OCI-M1 (cell line): ENCODE data around the gene ARX.

ENCODE experiments used
- DNase-seq: peaks from one replicate; lab custom pipeline; 2025; lab: John Stamatoyannopoulos, UW

The ARX gene

DNA sequence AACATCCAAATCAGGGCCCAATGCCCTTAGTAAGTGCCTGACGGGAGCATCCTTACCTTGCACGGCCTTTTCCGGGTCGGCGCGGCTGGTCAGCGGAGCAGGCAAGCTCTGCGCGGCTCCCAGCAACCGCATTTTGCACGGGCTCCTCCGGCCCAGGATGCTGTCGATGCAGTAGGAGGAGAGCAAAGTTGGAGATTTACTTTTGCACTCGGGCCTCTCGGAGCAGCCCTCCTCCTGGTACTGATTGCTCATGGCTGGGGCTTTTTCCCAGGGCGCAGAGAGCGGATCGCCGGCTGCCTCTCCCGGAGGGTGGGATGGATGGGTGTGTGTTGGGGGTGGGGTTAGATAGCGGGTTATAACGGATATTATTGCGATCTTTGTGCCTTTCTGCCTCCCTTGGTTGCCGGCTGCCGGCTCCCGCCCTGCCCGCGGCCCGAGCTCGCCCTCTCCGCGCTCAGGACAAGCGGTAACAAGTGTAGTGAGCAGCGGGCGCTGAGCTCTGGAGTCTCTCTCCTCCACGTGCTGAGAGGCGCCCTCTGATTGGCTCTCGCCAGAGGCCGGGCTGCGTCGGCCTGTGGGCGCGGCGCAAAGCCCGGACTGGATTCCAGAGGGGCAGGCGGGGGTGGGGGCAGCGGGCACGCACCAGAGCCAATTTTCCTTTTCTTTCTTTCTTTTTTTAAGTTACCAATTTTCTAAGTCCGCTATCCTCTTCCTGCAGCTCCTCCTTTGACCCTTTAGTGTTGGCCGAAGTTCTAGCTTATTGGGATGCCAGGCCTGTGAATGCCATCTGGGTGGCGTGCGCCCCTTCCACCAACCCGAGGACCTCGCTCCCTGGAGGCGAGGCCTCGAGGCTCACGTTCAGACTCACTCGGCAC is at the start of gene ARX:
ARX (minus strand) TSS at position 480 of the 875 bp plus-strand sequence; CDS start at position 252, 228 bp downstream.
- peak; percentile 31 for DNase-seq

DNA sequence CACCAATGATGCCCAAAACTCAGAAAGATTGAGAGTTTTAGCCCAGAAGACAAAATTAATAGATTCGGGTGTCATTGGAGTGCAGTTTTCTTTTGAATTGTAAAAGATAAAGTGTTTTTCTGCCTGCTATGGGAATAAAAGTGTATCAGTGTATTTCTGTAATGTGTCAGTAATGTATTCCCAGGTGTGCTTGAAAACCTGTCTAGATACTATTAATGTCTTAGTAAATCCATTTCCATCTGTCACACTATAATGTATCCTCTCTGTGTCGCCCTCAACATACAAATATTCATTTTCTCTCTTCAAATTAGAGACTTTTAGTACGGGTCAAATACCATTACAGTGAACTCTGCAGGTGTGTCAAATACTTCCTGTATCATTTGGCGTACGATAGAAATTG is 43.5 kb upstream of the ARX start:
- DNase-seq: no peak

DNA sequence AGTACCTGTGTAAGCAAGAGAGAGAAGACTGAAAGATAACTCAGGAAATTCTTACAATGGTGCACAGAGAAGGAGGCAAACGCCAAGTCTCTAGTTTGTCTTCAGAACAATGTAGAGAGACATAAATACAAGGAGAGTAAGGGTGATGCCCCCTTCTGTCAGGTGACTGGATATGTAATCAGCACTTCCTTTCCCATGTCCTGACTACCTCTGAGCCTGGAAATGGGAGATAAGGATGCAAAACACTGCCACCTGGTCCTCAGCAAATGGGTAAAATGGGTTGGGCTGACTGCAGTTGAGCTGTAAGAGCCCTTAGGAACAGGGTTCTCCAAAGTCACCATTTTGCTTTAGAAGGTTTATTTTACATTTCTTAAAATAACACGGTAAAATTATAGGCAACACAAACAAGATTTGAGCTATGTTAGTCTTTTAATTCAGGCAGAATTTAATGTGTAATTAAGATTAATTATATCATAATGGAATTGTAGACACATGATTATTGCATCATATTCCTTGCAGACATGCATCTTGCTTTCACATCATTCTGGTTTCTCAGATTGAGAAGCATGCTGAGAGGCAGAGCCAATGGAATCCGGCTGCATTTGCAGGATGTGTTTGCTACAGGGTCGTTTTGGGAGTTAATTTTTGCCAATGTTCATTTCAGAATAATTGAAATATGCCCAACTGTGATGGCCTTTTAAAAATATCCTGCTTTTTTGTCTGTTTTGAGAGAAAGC is 37.2 kb upstream of the ARX start:
- DNase-seq: peak; percentile 27

GRCh38 chrX:25049971-25050370 is 34.2 kb upstream of the ARX start:
- no peak for DNase-seq

GRCh38 chrX:25049357-25049756 is 33.6 kb upstream of the ARX start:
- peak; percentile 34 for DNase-seq

DNA sequence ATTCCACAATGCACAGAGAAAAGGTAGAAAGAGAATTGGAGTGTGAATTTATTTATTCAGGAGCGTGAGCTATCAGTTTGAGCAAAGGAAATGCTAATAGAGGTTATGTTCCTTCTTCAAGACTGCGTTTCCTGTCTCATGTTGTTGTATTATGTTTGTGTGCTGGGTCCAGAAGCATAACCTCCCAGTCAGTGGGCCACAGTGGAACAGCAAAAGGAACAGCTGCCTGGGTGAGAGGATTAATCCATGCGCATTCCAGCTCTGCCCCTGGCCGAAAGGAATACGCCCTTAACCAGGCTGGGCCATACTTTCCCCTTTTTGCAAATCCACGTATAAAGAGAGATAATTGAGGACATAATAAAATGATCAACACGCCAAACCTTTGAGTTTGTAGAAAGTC is 32.4 kb upstream of the ARX start:
- DNase-seq: no peak

- DNase-seq: no peak
Measured at GRCh38 chrX:25043192-25043591, 27.4 kb upstream of the ARX start.

DNA sequence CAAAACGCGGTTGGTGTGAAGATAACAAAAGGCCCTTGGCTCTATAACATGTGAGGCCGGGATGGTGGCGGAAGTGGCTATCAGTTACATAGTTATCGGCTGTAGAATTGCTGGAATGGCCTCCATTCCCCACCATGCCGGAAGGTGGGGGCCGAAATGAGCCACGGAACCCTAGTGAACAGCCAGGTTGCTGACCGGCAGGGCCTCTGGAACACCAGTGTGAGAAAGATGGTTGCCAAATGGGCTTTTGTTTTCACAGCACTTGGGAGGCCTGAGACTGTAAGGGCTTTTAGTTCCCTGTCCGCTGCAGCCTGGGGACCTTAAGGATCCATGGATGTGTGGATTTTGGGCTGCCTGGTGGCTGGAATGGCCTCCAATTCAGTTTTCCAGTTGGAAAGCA is 23.3 kb upstream of the ARX start:
- peak; percentile 53 for DNase-seq

DNA sequence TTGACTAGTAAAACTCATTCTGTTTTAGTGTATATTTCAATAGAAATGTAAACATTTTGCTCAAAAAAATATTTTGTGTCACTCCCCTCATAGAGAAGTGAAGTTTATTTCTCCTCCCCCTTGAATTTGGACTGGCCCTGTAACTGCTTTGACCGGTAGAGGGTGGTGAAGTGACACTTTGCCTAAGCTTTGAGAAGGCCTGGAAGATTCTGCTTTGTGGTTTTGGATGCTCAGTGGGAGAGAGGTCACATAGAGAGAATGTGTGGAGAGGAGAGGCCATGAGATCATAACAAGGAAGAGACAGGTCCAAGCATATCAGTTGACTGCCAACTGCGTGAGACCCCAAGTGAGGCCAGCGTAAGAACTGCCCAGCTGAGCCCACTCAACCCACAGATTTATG is 19.1 kb upstream of the ARX start:
- DNase-seq: peak; percentile 58

DNA sequence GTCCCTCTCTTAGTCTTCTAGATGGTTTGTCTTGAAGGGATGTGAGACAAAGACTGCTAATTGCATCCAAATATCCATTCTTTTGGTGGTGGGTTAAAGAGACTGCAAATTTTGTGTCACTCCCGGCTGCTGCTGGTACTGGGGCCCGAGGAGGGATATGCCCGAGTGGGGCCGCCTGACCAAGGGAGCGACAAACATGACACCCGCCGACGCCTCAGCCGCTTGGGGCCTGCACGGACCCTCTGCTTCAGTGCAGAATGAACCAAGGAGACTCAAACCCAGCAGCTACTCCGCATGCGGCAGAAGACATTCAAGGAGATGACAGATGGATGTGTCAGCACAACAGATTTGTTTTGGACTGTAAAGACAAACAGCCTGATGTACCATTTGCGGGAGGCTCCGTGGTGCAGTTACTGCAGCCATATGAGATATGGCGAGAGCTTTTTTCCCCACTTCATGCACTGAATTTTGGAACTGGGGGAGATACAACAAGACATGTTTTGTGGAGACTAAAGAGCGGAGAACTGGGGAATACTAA is 13.6 kb upstream of the ARX start:
- no peak for DNase-seq

GRCh38 chrX:25028726-25029125 is 13.0 kb upstream of the ARX start:
- no peak for DNase-seq

GRCh38 chrX:25026576-25026975 is 10.8 kb upstream of the ARX start:
- DNase-seq: no peak

DNA sequence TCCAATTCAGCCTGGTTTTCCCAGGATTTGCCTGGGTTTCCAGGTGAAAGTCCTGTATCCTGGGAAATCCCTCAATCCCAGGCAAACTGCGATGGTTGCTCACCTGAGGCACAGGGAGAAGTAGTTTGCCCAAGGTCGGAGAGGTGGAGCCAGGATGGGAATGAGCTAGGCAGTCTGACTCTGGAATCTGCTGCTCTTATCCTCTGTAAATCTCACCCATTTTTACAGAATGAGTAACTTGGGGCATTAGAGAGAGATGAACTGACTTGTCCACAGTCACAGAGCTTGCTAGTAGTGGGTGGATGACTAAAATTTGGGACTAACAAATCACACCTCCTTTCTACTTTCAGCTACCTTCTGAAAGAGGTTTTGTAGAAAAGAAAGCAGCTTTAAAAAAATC is 9.8 kb upstream of the ARX start:
- no peak for DNase-seq

DNA sequence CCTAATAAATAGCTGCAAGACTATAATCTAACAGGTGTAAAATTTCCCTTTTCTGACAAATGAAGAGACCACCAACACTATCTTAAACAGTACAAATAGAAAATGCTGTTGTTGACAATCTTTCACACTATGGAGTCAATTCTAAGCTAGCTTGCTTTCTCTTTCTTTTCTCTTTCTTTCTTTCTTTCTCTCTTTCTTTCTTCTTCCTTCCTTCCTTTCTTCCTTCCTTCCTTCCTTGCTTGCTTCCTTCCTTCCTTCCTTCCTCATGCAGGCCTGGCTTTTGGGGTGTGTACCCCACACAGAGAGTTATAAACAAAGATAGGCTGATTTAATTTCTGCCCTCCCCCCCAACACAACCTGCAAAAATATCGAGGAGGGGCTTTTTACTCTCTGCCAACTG is 8.1 kb upstream of the ARX start:
- DNase-seq: no peak

DNA sequence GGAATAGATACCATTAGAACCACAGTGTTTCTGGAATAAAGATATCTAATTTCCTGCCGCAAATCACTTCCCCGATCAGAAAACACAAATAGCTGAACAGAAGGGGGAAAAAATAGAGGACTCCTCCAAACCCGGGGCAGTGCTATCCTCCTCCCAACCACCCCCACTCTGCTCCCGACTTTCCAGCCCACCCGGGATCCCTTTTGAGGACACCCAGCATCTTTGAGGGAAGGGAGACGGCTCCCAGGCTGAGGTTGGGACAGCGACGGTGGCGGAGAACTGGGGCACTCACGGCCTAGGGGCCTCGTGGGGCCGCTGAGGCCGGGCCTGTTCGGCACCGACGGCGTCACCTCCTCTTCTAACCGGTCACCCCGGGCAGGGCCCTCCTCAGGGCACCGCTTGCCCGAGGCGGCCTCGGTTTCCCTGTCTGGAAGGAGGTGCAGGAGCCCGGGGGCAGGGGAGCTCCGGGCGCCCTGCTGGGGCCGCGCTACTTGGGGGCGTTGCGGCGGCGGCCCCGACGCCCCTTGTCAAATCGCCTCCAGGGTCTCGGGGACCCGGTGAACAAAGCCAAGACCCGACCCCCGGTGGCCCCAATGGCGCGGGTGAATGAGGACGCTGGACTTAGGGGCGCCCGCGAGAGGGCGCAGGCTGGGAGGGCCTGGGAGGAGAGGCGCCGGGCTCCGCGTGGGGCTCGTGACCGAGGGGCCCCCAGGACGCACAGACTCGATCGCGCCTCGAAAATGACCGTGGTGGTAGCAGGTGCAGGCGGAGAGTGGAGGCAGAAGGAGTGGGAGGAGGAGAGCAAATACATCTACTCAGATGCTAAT is 6.9 kb upstream of the ARX start:
- DNase-seq: no peak

- DNase-seq: peak; percentile 47
Measured at GRCh38 chrX:25020905-25021449, 5.2 kb upstream of the ARX start.

GRCh38 chrX:25020391-25020904 is 4.7 kb upstream of the ARX start:
- DNase-seq: no peak

DNA sequence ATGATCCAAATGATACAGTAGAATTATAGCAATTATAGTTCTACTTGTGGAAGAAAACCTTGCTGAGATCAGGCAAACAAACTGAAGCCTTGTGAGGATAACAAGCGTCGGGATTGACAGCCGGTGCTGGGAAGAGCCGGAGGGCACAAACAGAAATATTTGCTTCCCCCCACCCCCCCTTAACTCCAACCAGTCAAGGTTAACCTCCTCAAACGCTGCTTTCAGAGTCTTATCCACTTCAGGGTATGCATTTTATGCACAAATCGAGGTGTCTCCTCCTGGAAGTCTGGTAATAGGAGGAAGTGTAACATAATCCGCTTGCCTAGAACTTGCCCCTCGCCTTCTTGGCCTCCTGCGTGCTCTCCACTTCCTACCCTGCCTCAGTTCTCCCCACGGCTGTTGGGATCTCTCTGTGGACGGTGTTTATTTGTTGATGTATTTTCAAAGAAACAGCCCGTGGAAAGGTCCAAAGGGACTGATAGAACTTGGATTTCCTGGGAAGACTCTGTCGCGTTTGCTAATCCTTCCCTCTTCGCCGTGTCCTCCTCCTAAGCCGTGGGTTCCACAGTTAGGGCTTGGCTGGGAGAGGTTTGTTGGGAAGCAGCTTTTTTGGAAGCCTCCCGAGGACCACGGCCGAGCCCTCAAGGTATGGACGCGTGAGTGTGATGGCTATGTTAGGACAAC is 4.1 kb upstream of the ARX start:
- no peak for DNase-seq

DNA sequence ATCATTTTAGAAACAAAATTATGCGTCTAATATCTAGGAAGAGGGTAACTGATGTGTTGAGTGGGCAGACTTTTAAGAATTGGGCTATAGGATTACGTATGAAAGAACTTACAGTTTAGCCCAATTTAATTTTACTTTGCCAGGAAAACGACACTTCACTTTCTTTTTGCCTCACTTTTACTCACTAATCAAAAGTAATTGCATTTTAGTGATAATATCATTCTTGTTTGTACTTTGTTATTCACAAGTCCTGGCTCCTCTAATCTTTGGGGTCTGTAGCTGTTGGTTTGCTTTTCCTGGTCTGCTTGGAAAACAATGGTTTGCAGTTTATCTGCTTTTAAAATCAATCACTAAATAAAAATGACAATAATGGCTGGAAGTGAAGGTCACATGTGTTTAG is 2.9 kb upstream of the ARX start:
- DNase-seq: no peak

DNA sequence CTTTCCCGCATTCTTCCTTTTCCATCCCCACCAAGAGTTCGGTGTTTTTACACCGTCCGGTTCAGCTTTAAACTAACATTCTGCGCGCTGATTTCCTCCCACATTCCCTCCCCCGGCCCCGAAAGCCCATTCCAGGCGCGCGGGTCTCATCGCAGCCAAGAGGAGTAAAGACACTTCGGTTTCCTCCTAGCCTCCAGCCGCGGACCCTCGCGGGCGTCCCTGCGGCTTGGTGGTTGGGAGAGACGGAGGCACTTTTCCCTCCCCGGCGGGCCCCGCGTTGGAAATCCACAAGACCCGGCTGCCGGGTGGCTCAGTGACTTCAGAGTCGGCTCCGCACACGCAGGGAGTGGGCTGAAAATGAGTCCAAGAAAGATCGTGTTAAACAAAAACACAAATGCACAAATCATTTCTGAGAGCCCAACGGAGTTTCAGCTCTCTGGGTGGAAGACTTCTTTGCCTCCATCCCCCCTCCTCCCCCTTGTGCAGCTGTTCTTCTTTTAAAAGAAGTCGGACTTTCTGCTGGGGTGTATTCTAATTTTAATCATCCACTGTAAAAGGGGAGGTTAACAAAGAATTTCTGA is 2.0 kb upstream of the ARX start:
- DNase-seq: no peak
